ENCODE results near the gene SPP1. TPM values are rescaled to one million over a fixed set of nuclear protein-coding genes. Genes with fewer than 3 reads are reported as not detected.

The SPP1 gene
- polyA plus RNA-seq, 1 donor (not counting 4 experiments of a cell fraction or from before 2014, with no cell fraction given) = 0.84 TPM

- Histone ChIP-seq H3K9ac (ENCODE audit: control insufficient read depth, extremely low read depth, insufficient read depth, low read length) (no peak overlapping the region), H3K27ac (ENCODE audit: control insufficient read depth, insufficient read depth, low read length) (no peak overlapping the region), H3K36me3 (ENCODE audit: control insufficient read depth in 2 of 2, extremely low read depth in 1 of 2, insufficient read depth in 2 of 2, low read length in 2 of 2) (no peaks in the 10 kb centered on the region), H3K4me3 (ENCODE audit: control insufficient read depth in 2 of 3, extremely low read depth in 1 of 3, insufficient read depth in 2 of 3, low read depth in 1 of 3, low read length in 3 of 3) (no peak overlapping the region), H3K4me1 (ENCODE audit: control insufficient read depth, extremely low read depth, insufficient read depth, low read length) (no peaks in the 10 kb centered on the region), H2AFZ (ENCODE audit: control insufficient read depth, low read length) (no peak overlapping the region), H4K20me1 (ENCODE audit: control insufficient read depth, extremely low read depth, insufficient read depth, low read length) (no peaks in the 10 kb centered on the region), H3K9me1 (ENCODE audit: control insufficient read depth, extremely low read depth, insufficient read depth, low read length) (no peaks in the 10 kb centered on the region), H3K9me3 (ENCODE audit: control insufficient read depth, low read depth, low read length) (no peaks in the 10 kb centered on the region), H3K4me2 (ENCODE audit: control insufficient read depth, extremely low read depth, insufficient read depth, low read depth, low read length) (no peak overlapping the region), H3K79me2 (ENCODE audit: control insufficient read depth, insufficient read depth, low read length) (no peaks in the 10 kb centered on the region), H3K27me3 (ENCODE audit: control insufficient read depth, extremely low read depth, insufficient read depth, low read length) (peaks cover 4% of the 10 kb centered on the region)
- TF ChIP-seq EZH2 (IDR thresholded peaks at IDR 0.05; ENCODE audit: low read length) (no peak), CTCF (optimal IDR thresholded peaks at IDR 0.05 in 1 of 3, IDR thresholded peaks at IDR 0.05 in 1 of 3, conservative IDR thresholded peaks at IDR 0.05 in 1 of 3; ENCODE audit: extremely low read depth in 1 of 3, insufficient read depth in 2 of 3, low read length in 3 of 3) (no peak)
- dilution Hi-C loops (cut with MboI; ENCODE audit: extremely low pct_ligation_motif_present, low sequenced_read_pairs) = no loop called here
- FAIRE-seq (no peak), DNase-seq (ENCODE audit: low read depth, low spot score) (no peak)
These were observed 33.7 kb upstream of the SPP1 start for GRCh38 chr4:87941537-87942392.

GRCh38 chr4:87943660-87944149, 31.8 kb upstream of the SPP1 start:
- no peaks in the 10 kb centered on the region for H3K36me3 ChIP-seq (ENCODE audit: control insufficient read depth in 2 of 2, extremely low read depth in 1 of 2, insufficient read depth in 2 of 2, low read length in 2 of 2)
- H2AFZ ChIP-seq (ENCODE audit: control insufficient read depth, low read length) = no peak overlapping the region
- FAIRE-seq = no peak
- H3K79me2 ChIP-seq (ENCODE audit: control insufficient read depth, insufficient read depth, low read length) = no peaks in the 10 kb centered on the region
- H4K20me1 ChIP-seq (ENCODE audit: control insufficient read depth, extremely low read depth, insufficient read depth, low read length) = no peaks in the 10 kb centered on the region
- H3K9me1 ChIP-seq (ENCODE audit: control insufficient read depth, extremely low read depth, insufficient read depth, low read length) = no peaks in the 10 kb centered on the region
- no peak overlapping the region for H3K9ac ChIP-seq (ENCODE audit: control insufficient read depth, extremely low read depth, insufficient read depth, low read length)
- DNase-seq (ENCODE audit: low read depth, low spot score) = no peak
- dilution Hi-C loops (cut with MboI; ENCODE audit: extremely low pct_ligation_motif_present, low sequenced_read_pairs) = no loop called here
- no peak overlapping the region for H3K4me3 ChIP-seq (ENCODE audit: control insufficient read depth in 2 of 3, extremely low read depth in 1 of 3, insufficient read depth in 2 of 3, low read depth in 1 of 3, low read length in 3 of 3)
- TF ChIP-seq CTCF (optimal IDR thresholded peaks at IDR 0.05 in 1 of 3, IDR thresholded peaks at IDR 0.05 in 1 of 3, conservative IDR thresholded peaks at IDR 0.05 in 1 of 3; ENCODE audit: extremely low read depth in 1 of 3, insufficient read depth in 2 of 3, low read length in 3 of 3) (no peak), EZH2 (IDR thresholded peaks at IDR 0.05; ENCODE audit: low read length) (no peak)
- H3K27ac ChIP-seq (ENCODE audit: control insufficient read depth, insufficient read depth, low read length) = no peak overlapping the region
- no peak overlapping the region for H3K4me2 ChIP-seq (ENCODE audit: control insufficient read depth, extremely low read depth, insufficient read depth, low read depth, low read length)
- no peaks in the 10 kb centered on the region for H3K4me1 ChIP-seq (ENCODE audit: control insufficient read depth, extremely low read depth, insufficient read depth, low read length)
- no peaks in the 10 kb centered on the region for H3K9me3 ChIP-seq (ENCODE audit: control insufficient read depth, low read depth, low read length)
- H3K27me3 ChIP-seq (ENCODE audit: control insufficient read depth, extremely low read depth, insufficient read depth, low read length) = peaks cover 4% of the 10 kb centered on the region
